Prostate gland (tissue), 2 donors: ENCODE results near the gene DCTN3.

Experiments
- CTCF ChIP-seq, 4 experiments: fragments of 200-600 bp in 2 of 4; fragments of 450-650 bp in 2 of 4; sonication (generic) in 2 of 4; IDR thresholded peaks; 1 replicate in 3 of 4; 2 replicates in 1 of 4; pipeline ENCODE4 v1.5.1; 2016 to 2019; ENCODE audit warnings: antibody characterized with exemption in 4 of 4, mild to moderate bottlenecking in 2 of 4, moderate library complexity in 2 of 4
- POLR2AphosphoS5 ChIP-seq: sonication (generic); formaldehyde crosslinking; IDR thresholded peaks from one replicate; pipeline ENCODE4 v1.6.1; 2017; ENCODE audit warnings: antibody characterized with exemption

DNA sequence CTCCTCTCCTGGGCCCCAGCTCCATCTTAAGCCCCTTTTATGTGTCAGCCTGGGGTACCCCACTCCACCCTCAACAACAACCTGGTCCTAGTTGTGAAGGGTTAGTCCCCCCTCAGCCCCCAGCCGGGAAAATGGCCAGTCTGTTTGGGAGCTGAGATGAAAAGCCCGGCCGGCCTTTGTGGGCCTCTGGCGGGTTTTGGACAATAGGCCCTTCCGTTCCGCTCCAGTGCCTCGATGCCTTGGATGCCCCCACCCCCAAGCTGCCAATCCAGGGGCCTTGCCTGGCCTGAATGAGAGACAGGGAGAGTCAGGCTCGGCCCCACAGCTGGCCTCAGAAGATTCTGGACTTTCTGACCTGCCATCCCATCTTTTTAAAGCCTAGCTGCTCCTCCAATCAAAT is 39.9 kb downstream of the DCTN3 start:
- no peak for TF ChIP-seq CTCF (IDR thresholded peaks at IDR 0.05)
- no peak for TF ChIP-seq POLR2AphosphoS5
